HG03442 (cell line): ENCODE measurements around the gene SEMA6A.
"Not testable (repeated sequence)": the region's sequence is repeated elsewhere in the genome, so short reads cannot be mapped to it uniquely, and the experiment has no call there.

ENCODE experiments used
- ATAC-seq: cut with Tn5 transposase; IDR thresholded peaks from one replicate; pipeline ENCODE4 v1.9.1; 2021; ENCODE audit warnings: mild to moderate bottlenecking, moderate library complexity; ENCODE audit not compliant: unreplicated experiment

The SEMA6A gene

DNA sequence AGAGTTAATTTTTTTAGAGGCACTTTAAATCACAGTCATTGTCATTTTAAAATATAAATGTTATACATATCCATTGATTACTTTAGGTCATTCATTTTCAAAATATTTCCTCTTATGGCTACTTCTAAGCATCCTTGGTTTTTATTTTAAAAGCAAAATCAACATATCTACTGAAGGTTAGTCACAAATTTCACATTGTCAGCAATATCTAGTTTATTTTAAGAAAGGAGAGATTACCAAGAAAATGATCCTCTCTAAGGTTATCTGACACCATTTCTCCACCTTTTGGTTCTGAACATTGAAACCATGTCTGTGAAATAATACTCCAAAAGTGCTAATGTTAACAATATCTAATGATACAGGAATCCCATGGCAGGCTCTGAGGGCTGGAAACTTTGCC lies 24.5 kb downstream of the SEMA6A start:
- no peak for ATAC-seq

DNA sequence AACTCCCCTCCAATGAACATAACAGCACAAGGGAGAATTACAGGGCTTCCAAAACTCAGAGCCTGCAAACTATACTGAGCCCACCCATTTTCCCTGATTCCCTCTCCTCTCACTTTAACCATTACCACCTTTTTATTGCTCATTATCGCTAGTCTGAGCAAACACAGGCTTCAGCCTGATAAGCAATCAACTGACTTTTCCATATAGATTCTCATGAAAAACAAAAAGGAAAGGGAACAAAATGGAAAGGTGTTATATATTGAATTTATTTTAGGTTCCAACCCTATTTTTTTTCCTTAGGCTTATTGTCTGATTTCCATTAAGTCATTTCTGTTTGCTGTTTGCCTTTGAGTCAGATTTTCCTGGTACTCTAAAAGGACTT lies 27.9 kb downstream of the SEMA6A start:
- no peak for ATAC-seq

DNA sequence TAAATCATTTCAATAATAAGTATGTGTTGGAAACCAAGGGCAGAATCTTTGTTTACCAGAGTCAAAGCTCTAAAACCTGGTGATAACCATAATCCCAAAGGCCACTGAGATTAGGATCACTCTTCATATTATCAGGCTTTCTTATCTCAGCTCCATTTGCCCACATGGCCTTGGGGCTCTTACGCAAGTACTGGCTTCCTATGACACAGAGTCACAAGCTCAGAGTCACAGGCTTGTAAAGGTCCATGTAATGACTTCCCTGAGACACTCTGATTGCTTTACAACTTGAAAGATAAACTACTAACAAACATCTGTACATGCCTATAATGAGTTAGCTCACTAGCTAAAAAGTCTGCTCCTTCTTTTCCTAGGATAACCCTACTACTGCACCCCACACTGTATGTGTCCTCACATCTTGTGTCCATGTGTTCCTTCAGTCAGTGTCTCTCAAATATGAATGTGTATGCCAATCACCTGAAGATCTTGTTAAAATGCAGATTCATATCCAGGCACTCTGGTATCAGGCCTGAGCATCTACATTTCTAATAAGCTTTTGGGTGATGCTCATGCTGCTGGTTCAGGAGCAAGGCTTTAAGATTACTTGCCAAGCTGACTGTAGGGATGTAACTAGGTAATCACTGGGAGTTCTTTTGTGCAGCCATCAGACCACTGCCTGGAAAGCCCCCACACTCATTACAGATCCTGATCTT lies 28.4 kb downstream of the SEMA6A start:
- no peak for ATAC-seq

DNA sequence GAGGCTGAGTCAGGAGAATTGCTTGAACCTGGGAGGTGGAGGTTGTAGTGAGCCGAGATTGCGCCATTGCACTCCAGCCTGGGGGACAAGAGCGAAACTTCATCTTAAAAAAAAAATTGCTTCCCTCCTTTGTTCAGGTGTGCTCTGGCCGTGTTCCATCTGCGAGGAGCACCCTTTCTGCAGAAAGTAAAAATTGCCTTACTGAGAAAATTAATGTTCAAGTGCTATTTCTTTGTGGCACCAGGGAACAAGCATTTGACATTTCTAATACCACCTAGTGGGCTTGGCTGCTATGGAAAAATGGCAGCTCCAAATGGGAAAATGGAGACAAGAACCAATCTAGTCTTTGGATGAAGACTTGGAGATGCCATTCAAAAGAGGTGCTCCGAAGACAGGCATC lies 29.2 kb downstream of the SEMA6A start:
- not testable (repeated sequence) for ATAC-seq

DNA sequence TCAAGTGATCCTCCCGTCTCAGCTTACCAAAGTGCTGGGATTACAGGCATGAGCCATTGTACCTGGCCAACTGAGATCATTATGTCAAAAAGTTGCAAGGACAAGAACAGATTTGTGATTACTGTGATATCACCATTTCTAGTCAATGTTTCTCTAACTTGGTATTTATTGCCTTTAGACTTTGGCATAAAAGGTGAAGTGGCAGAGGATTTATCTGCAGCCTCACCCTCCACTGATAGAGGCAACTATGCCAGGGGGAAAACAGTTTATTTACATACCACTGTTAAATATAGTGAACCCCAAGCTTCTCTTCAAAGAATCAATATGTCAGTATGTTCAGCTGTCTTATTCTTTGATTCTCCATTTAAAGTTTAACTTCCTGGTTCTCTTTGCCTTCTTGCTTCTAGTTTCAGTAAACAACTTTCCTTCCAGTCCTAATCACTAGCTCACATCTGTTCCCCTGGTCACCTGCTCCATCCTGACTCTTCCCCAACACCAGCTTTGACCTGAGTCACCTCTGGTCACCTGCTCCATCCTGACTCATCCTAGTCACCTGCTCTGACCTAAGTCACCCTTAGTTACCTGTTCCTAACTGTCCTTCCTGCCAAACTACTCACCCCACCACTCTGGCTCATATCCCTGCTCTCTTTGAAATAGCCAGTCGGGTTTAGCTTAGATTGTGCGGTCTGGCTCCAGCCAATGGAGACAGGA lies 29.9 kb downstream of the SEMA6A start:
- ATAC-seq, result no peak

DNA sequence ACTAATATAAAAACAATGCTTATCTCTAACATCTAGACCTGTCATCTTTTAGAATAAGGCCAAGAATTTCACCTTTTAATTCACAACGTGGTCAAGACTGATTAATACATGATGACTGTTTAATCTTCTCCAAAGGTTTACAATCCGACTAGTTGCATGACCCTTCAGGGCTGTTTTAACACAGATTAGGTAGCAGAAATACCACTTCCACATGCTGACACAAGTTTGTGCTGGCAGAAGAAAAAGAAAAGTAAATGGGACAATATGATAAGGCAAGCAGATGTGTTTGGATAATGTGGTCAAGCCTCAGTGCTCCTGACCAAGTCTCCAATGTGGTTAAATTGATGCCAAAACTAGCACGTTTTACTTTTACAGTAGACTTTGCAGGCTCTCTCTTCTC lies 31.1 kb downstream of the SEMA6A start:
- ATAC-seq, result no peak

DNA sequence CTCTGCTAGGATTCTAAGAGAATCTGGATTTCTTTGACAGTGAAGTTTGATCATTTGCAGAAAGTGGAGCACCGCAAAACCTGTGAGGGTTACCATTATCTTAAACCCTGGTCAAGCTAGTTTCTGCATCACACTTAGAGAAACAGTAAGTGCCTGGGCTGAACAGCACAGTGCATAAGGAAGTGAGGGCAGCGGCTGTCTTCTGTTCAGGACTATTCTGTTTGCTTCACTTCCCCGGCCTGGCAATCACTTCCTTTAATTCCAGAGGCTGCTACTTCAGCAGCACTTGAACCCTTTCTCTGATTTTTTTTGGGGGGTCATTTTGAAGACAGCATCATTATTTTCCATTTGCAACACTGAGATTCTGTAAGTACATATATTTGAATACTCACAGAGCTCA lies 32.0 kb downstream of the SEMA6A start:
- ATAC-seq, result no peak

DNA sequence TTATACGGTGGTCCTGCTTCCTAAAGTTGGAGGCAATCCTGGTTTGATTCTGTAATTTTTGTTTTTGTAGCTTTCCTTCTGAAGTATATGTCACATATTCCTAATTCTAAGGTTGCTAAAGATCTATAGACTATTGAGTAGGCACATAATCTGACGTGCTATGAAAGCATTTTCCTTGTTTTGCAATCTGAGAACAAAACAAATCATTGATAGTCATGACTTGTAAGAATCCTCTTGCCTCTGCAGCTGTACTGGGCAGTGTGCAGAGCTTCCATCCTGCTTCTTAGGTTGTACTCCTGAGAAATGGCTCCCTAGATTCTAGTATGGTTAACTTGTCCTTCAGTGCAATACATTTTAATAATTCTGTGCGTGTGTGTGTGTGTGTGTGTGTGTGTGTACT lies 35.4 kb downstream of the SEMA6A start:
- no peak for ATAC-seq

DNA sequence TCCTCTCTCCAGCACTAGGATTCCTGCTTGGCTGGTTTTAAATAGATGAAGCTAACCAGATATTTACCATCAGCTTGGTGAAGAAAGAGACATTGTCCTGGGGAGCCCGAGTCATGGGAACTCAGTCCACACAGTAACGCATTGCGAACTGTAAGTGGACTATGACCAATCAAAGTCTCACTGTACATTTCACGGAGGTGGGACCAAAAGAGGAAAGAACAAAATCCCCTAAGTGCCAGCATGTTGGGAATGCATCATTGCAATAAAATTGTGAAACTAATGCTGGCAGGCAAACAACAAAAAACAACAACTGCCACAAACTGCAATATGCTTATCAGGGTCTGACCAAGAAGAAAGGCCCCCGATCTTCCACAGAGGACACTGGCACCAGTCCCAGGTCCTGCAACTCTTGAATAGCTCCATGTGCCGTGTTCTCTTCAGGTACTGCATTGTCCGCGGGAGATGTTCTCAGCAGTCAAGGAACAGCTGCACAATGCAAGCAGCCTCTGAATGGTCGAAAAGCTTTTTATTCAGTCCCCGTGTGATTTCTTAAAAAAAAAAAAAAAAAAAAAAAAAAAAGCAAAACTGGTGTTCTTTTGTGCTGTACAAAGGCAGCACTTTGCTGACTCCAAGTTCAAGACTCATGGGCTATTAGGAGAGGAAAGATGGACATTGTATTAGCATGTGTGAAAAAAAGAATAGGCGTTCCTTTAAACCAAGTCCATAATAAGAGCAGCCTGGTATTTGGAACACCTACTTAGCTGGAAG lies 38.1 kb downstream of the SEMA6A start:
- ATAC-seq, result no peak

DNA sequence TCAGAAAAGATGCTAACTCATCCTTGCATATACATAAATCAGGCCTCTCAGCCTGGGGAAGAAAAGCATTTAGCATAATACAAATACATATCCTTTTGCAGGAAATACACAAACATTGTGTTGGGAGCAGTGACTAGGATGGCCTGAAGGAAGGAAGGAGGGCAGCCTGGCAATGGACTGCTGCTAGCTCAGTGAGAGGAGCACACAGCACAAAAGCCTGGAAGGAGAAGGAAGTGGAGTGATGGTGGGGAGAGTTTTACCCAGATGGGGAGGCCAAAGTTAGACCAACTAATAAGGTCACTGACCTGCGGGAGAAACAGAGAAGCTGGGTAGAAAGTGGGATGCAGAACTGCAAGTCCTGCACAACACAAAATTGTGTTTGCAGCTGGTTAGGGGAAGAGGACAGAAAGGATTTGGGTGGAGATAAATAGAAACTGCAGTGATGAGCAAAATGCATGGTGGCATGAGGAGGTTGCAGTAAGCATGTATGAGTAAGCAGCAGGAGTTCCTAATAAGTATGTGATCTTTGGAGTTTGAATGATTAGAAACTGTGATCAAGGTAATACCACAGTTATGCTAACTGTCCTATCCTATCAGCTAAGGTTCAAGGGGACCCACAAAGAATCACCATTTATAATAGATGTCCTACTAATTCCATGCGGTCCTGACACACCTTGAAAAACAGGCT lies 39.5 kb downstream of the SEMA6A start:
- ATAC-seq, result no peak

DNA sequence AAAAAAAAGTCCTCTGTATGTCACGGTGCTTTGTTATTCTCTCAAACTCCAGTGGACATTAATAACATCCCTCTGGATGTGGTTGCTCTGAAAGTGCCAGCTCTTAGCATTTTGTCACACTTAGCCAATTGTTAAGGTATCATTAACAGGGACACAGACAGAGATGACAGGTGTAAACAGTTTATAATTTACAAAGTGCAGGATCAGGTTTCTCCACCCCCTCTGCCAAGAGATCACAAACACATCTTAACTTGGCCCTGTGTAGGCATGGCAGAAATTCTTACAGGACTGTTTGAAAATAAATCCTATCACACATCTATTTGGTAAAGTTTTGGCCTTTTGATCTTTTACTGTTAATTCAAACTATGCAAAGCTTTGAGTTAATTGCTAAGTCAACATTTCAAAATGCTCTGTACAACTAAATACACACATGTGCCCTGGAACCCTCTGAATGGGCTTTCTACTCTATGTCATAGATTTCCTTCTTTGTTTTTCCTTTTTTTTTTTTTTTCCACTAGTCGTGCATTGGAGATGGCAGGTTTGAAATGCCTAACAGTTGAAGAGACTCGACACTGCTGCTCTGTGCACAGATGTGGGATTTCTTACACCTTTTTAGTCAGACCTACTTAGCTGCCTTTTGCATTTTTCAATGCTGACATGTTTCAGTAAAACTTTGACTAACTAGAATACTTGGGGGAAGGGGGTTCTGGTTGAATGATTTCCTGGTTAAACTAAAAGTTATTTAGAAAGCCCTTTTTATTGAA lies 41.7 kb downstream of the SEMA6A start:
- ATAC-seq, result no peak

DNA sequence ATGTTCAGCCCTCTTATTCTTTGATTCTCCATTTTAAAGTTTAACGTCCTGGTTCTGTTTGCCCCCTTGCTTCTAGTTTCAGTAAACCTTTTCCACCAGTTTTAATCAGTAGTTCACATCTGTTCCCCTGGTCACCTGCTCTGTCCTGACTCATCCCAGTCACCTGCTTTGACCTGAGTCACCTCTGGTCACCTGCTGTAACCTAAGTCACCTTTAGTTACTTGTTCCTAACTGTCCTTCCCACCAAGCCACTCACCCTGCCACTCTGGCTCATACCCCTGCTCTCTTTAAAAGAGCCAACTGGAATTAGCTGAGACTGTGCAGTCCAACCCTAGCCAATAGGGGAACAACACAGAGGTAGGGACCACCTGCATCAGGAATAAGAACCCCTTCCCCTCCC lies 43.0 kb downstream of the SEMA6A start:
- ATAC-seq, result no peak

DNA sequence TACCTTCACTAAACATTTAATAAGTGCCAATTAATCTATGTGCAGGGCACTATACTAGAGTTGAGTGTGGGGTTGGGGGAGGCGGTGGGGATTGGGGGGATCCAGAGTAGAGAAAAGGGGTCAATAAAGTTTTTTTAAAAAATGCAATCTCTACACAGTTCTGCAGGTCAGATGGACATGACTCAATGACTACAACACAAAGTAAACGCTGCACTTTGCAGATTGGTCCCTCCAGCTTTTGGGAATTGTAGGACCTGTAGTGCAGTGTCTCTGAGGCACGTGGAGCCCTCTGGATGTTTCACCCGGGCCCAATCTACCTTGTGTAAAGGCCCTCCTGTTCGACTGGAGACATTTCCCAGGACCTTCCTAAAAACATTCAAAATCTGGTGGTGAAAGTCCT lies 43.5 kb downstream of the SEMA6A start:
- no peak for ATAC-seq

DNA sequence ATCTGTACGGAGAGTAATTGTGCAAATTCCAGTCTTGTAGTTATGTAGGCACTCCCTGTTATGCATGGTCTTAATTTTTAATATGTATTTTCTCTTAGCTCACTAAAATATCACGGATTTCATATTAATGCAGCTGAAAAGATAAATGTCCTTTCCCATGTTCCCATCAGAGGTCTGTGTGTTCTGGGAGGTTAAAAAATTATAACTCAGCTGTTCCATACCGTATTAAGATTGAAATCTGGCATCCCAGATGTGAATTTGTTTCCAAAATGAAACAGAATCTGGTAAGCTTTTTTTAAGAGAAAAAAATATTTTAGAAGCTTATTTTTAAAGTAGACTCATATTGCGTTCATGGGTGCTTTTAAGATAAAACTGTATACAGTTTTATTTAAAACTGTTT lies 44.3 kb downstream of the SEMA6A start:
- no peak for ATAC-seq

DNA sequence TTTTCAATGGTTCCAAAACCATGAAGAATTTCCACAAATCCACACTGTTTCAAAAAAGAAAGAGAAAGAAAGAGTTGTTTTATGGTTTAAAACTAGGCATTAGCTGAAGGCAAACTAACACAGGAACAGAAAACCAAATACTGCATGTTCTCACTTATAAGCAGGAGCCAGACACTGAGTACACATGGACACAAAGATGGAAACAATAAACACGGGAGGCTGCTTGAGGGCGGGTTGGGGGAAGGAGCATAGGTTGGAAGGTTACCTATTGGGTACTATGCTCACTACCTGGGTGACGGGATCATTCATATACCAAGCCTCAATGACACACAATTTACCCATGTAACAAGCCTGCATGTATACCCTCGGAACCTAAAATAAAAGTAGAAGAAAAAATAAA lies 45.0 kb downstream of the SEMA6A start:
- no peak for ATAC-seq

DNA sequence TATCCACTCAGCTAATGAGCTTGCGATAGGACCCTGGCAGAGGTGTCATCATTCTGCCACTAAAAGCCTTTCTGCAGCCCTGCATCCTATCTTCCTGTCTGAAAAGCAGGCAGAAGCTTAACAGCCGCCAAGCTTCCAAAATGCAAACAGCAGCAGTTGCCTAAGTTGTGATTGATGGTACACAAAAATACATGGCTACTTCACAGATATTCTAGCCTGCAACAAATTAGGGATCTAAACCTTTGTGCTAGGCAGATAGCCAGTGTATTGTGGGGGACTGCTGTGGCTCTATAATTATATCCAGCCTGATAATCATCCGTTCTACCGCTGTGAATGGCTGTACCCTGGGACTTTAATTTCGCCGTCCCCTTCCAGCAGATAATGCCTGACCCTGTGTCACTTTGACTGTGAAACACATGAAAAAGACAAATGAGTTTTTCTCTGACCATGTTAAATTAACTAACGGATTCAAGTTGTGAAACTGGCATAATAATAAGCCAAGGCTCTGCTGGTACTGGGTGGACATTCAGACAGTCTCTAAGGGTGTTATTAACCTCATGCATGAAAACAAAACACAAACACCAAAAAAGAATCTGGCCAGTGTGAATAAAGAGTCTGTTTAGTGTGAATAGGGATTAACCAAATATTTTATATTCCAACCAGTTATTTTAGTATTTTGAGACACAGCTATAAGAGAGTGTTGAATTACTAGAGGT lies 45.9 kb downstream of the SEMA6A start:
- no peak for ATAC-seq

DNA sequence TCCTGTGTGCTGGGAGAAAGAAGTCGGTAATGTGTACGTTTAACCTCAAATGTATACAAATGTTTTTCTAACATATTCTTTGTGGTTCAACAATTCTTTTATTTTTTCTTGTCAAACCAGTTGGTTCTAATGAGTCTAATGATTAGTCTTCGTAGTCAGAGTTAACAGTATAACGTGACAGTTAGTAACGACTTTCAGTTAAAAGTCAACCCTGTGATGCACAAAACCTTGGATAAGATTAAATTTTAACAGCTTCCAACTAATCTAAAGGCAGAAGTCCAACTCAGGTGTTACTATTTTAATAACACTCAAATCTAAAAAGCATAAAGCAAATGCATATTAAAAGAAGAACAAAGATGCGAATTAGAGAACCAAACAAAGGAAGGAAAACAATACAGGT lies 47.0 kb downstream of the SEMA6A start:
- ATAC-seq, result no peak

DNA sequence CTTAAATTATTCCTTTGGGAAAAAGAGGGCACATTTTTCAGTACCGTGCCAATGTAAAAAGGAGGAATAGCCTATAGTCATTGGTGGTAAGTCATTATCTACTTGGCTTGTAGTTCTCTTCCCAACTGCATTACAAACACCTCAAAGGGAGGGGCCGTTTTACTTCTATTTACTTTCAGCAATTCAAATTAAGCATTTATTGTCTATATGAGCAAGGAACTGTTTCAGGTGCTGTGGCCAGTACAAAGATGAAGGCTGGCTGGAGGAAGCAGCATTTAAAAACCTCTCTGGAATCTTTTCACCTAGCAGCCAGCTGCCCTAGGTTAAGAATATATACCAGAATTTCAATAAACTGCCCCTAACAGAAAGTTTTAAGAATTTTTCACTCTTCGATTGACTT lies 48.9 kb downstream of the SEMA6A start:
- ATAC-seq, result no peak

DNA sequence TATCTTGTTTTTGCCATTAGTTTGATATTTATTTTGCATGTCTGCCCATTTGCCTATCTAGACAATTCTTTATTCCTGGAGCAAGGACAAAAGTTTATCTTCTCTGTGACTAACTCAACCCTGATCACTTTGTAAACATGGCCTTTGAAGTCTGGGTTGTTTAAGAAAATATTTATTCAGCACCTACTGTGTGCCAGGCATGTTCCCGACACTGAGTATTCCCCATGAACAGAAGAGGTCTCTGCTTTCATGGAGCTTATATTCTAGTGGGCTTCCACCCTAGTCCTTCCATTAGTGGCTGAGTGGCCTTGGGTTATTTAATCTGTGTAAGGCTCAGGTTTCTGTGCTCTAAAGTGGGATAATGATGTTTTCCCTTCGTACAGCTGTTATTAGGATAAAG lies 49.7 kb downstream of the SEMA6A start:
- no peak for ATAC-seq
